Esophagus squamous epithelium (tissue), 4 donors: ENCODE data around the gene MOB1A.

Experiments used
- POLR2A ChIP-seq, 4 donors: fragments of 450-650 bp; IDR thresholded peaks; one replicate each; pipeline ENCODE4 v1.6.1; 2017; ENCODE audit warnings: antibody characterized with exemption in 4 of 4, mild to moderate bottlenecking in 4 of 4, moderate library complexity in 3 of 4
- TF ChIP-seq, protein P1 (sequence below), 6 experiments: fragments of 450-650 bp in 4 of 6; fragments of 200-600 bp in 2 of 6; sonication (generic) in 2 of 6; IDR thresholded peaks; one replicate each; pipeline ENCODE4 v1.5.1; 2016 to 2019; ENCODE audit warnings: antibody characterized with exemption in 6 of 6, mild to moderate bottlenecking in 4 of 6, moderate library complexity in 4 of 6

DNA sequence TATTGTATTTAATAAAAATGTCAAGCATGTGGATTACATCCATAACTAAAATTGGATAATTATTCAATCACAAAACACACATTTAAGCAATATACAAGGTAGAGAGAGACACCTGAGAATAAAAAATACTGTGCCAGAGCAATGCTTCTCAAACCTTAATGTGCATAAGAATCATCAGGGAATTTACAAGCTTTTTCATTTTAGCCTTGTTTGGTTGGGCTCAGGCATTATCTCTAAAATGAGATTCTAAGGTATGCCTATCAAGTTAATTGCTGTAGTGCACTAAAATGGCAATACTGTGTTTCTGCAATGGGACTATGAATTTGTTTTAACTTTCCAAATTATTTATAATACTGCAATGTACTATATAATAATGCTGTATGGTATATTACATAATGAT is 983 bp downstream of the MOB1A start:
- TF ChIP-seq POLR2A (IDR thresholded peaks at IDR 0.05), result no peak
- TF ChIP-seq, protein P1, sequence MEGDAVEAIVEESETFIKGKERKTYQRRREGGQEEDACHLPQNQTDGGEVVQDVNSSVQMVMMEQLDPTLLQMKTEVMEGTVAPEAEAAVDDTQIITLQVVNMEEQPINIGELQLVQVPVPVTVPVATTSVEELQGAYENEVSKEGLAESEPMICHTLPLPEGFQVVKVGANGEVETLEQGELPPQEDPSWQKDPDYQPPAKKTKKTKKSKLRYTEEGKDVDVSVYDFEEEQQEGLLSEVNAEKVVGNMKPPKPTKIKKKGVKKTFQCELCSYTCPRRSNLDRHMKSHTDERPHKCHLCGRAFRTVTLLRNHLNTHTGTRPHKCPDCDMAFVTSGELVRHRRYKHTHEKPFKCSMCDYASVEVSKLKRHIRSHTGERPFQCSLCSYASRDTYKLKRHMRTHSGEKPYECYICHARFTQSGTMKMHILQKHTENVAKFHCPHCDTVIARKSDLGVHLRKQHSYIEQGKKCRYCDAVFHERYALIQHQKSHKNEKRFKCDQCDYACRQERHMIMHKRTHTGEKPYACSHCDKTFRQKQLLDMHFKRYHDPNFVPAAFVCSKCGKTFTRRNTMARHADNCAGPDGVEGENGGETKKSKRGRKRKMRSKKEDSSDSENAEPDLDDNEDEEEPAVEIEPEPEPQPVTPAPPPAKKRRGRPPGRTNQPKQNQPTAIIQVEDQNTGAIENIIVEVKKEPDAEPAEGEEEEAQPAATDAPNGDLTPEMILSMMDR (IDR thresholded peaks at IDR 0.05), result no peak
